ENCODE results near the gene GIGYF2.

Gene GIGYF2

GRCh38 chr2:232777276-232777675 is 80.1 kb downstream of the GIGYF2 start:
- DNase-seq (ENCODE audit: low spot score): no peak
- POLR2A ChIA-PET (ENCODE audit: low non-redundant PET): no interaction called here
- TF ChIP-seq CTCF (conservative IDR thresholded peaks at IDR 0.05; ENCODE audit: low read depth): no peak
- CTCF ChIA-PET: interaction anchor here (0.5 kb wide), 1 partner anchor 50 kb away, joined by 3 read pairs; no protein-coding TSS in a partner anchor
- no peak overlapping the region for H3K27ac ChIP-seq

GRCh38 chr2:232779465-232779864 is 82.3 kb downstream of the GIGYF2 start:
- no peak for DNase-seq (ENCODE audit: low spot score)
- H3K27ac ChIP-seq: no peak overlapping the region
- CTCF ChIA-PET: interaction anchor here (0.5 to 0.7 kb wide), 2 partner anchors 66 to 163 kb away, joined by 3 read pairs; no protein-coding TSS in a partner anchor
- POLR2A ChIA-PET (ENCODE audit: low non-redundant PET): no interaction called here
- no peak for TF ChIP-seq CTCF (conservative IDR thresholded peaks at IDR 0.05; ENCODE audit: low read depth)

- no peak for TF ChIP-seq CTCF (conservative IDR thresholded peaks at IDR 0.05; ENCODE audit: low read depth)
- no peak overlapping the region for H3K27ac ChIP-seq
- POLR2A ChIA-PET (ENCODE audit: low non-redundant PET): no interaction called here
- no peak for DNase-seq (ENCODE audit: low spot score)
- CTCF ChIA-PET: interaction anchor here (0.5 to 0.7 kb wide), 3 partner anchors 11 to 163 kb away, joined by 3 read pairs; no protein-coding TSS in a partner anchor
These were observed 82.8 kb downstream of the GIGYF2 start for GRCh38 chr2:232779934-232780333.

GRCh38 chr2:232781765-232782164 is 84.6 kb downstream of the GIGYF2 start:
- peak; percentile 19 for DNase-seq (ENCODE audit: low spot score)
- POLR2A ChIA-PET (ENCODE audit: low non-redundant PET): no interaction called here
- no peak for TF ChIP-seq CTCF (conservative IDR thresholded peaks at IDR 0.05; ENCODE audit: low read depth)
- CTCF ChIA-PET: no interaction called here
- H3K27ac ChIP-seq: no peak overlapping the region

GRCh38 chr2:232783278-232783677 is 86.1 kb downstream of the GIGYF2 start:
- CTCF ChIA-PET: interaction anchor here (0.6 kb wide), 1 partner anchor 27 kb away, joined by 4 read pairs; no protein-coding TSS in a partner anchor
- POLR2A ChIA-PET (ENCODE audit: low non-redundant PET): no interaction called here

GRCh38 chr2:232787806-232788205 is 90.7 kb downstream of the GIGYF2 start:
- POLR2A ChIA-PET (ENCODE audit: low non-redundant PET): no interaction called here
- no peak for DNase-seq (ENCODE audit: low spot score)
- CTCF ChIA-PET: no interaction called here
- H3K27ac ChIP-seq: no peak overlapping the region
- no peak for TF ChIP-seq CTCF (conservative IDR thresholded peaks at IDR 0.05; ENCODE audit: low read depth)

More at GRCh38 chr2:232783278-232783677, 86.1 kb downstream of the GIGYF2 start:
- TF ChIP-seq CTCF (conservative IDR thresholded peaks at IDR 0.05; ENCODE audit: low read depth): no peak
- no peak for DNase-seq (ENCODE audit: low spot score)
- no peak overlapping the region for H3K27ac ChIP-seq

Measured in RWPE1 (cell line).